ENCODE results near the gene SLC29A1.

GRCh38 chr6:44203955-44204354 is 19.4 kb upstream of the SLC29A1 start:
- no peak for TF ChIP-seq RBBP5 (IDR thresholded peaks at IDR 0.05; ENCODE audit: borderline replicate concordance, low read depth, low read length)
- TF ChIP-seq EP300 (IDR thresholded peaks at IDR 0.05; ENCODE audit: borderline replicate concordance in 1 of 2, low read depth in 2 of 2, low read length in 2 of 2), result no peak
- no peak for TF ChIP-seq CTCF (IDR thresholded peaks at IDR 0.05; ENCODE audit: control extremely low read depth in 1 of 3, insufficient read depth in 1 of 3, low read depth in 1 of 3, low read length in 3 of 3)
- TF ChIP-seq ZNF274 (IDR thresholded peaks at IDR 0.05; ENCODE audit: borderline replicate concordance, extremely low read depth, low read length), result no peak
- TF ChIP-seq EZH2 (IDR thresholded peaks at IDR 0.05; ENCODE audit: low read depth, low read length, severe bottlenecking), result no peak
- TF ChIP-seq KDM5A (IDR thresholded peaks at IDR 0.05; ENCODE audit: low read length), result no peak
- TF ChIP-seq SUZ12 (IDR thresholded peaks at IDR 0.05; ENCODE audit: low read length), result no peak
- TF ChIP-seq FOSL1 (IDR thresholded peaks at IDR 0.05; ENCODE audit: insufficient read depth, low read depth, low read length), result no peak
- no peak for TF ChIP-seq MAX (IDR thresholded peaks at IDR 0.05)
- no peak for TF ChIP-seq TCF12 (IDR thresholded peaks at IDR 0.05; ENCODE audit: low read depth, low read length)
- TF ChIP-seq CBX5 (IDR thresholded peaks at IDR 0.05; ENCODE audit: low read depth, low read length), result no peak
- no peak for TF ChIP-seq JUND (IDR thresholded peaks at IDR 0.05; ENCODE audit: low read length)
